ENCODE data around the gene UFSP2.

Gene UFSP2

GRCh38 chr4:185424905-185425646, 688 bp downstream of the UFSP2 start:
- peak in 1 of 3 donors; percentile 30 for DNase-seq

GRCh38 chr4:185421366-185422124, 4.2 kb downstream of the UFSP2 start:
- DNase-seq: no peak

GRCh38 chr4:185416955-185417354, 8.8 kb downstream of the UFSP2 start:
- no peak for DNase-seq

- DNase-seq: peak in 1 of 3 donors; percentile 0
These were observed 13.4 kb downstream of the UFSP2 start for GRCh38 chr4:185412412-185412811.

GRCh38 chr4:185411849-185412248, 13.9 kb downstream of the UFSP2 start:
- peak; percentile 52 to 78 (median 71) for DNase-seq

GRCh38 chr4:185408432-185408831, 17.3 kb downstream of the UFSP2 start:
- DNase-seq: no peak

GRCh38 chr4:185405296-185405999, 20.3 kb downstream of the UFSP2 start:
- peak; percentile 62 to 81 (median 81) for DNase-seq

GRCh38 chr4:185404031-185404430, 21.7 kb downstream of the UFSP2 start:
- no peak for DNase-seq

- no peak for DNase-seq
These were observed 26.3 kb downstream of the UFSP2 start for GRCh38 chr4:185399466-185399865.

- DNase-seq: peak; percentile 10 to 79 (median 72)
These were observed 27.1 kb downstream of the UFSP2 start for GRCh38 chr4:185398618-185399017.

- peak in 1 of 3 donors; percentile 13 for DNase-seq
These were observed 28.9 kb downstream of the UFSP2 start, which contains the start of gene ANKRD37 for GRCh38 chr4:185396724-185397385. ANKRD37 (plus strand) TSS chr4:185396841; CDS start chr4:185396924, 83 bp downstream.

GRCh38 chr4:185395956-185396723, 29.6 kb downstream of the UFSP2 start:
- peak; percentile 98 to 99 (median 98) for DNase-seq

- peak in 2 of 3 donors; percentile 13 to 31 for DNase-seq
These were observed 30.4 kb downstream of the UFSP2 start, which contains the start of gene LRP2BP for GRCh38 chr4:185395238-185395955. LRP2BP (minus strand) TSS chr4:185395924; CDS start chr4:185378186, 17,738 bp downstream.

- peak in 2 of 3 donors; percentile 23 to 24 for DNase-seq
These were observed 31.1 kb downstream of the UFSP2 start for GRCh38 chr4:185394568-185395237.

- no peak for DNase-seq
These were observed 33.6 kb downstream of the UFSP2 start for GRCh38 chr4:185392156-185392555.

GRCh38 chr4:185390941-185391340, 34.8 kb downstream of the UFSP2 start:
- no peak for DNase-seq

- no peak for DNase-seq
These were observed 37.8 kb downstream of the UFSP2 start for GRCh38 chr4:185387957-185388356.

GRCh38 chr4:185384930-185385331, 40.8 kb downstream of the UFSP2 start:
- DNase-seq: no peak

GRCh38 chr4:185384061-185384460, 41.7 kb downstream of the UFSP2 start:
- no peak for DNase-seq

- DNase-seq: no peak
These were observed 42.3 kb downstream of the UFSP2 start for GRCh38 chr4:185383451-185383850.
